GM19372 (cell line): ENCODE data around the gene NME1.

Experiments used
- ATAC-seq: cut with Tn5 transposase; IDR thresholded peaks from one replicate; pipeline ENCODE4 v1.9.1; 2021; ENCODE audit warnings: mild to moderate bottlenecking, low read depth, moderate library complexity; ENCODE audit not compliant: unreplicated experiment

The NME1 gene

GRCh38 chr17:51188271-51188833 lies 35.0 kb downstream of the NME1 start:
- ATAC-seq, result no peak

GRCh38 chr17:51189162-51189561 lies 35.8 kb downstream of the NME1 start:
- ATAC-seq, result no peak

GRCh38 chr17:51189628-51190027 lies 36.3 kb downstream of the NME1 start:
- no peak for ATAC-seq

- no peak for ATAC-seq
Observed at GRCh38 chr17:51191895-51192294, 38.5 kb downstream of the NME1 start.

- no peak for ATAC-seq
Observed at GRCh38 chr17:51197754-51198153, 44.4 kb downstream of the NME1 start.

GRCh38 chr17:51200295-51200694 lies 46.9 kb downstream of the NME1 start:
- no peak for ATAC-seq

GRCh38 chr17:51200846-51201245 lies 47.5 kb downstream of the NME1 start:
- no peak for ATAC-seq

GRCh38 chr17:51203838-51204237 lies 50.5 kb downstream of the NME1 start:
- no peak for ATAC-seq
